Medulla oblongata (tissue), 1 donor: ENCODE data around the gene BOLL.
A peak's percentile ranks its signal among the peaks of the same experiment; 100 is the strongest.
"Not testable (repeated sequence)": the region's sequence is repeated elsewhere in the genome, so short reads cannot be mapped to it uniquely, and the experiment has no call there.

ENCODE experiments used
- DNase-seq: peaks from one replicate; pipeline ENCODE4 v3.0.0-alpha.2; 2015; ENCODE audit errors: extremely low spot score

BOLL gene

GRCh38 chr2:197705912-197706838 lies 78.9 kb downstream of the BOLL start:
- no peak for DNase-seq

GRCh38 chr2:197705121-197705911 lies 79.8 kb downstream of the BOLL start, which contains the start of gene MARS2:
Gene MARS2 (plus strand): TSS chr2:197705369. CDS start chr2:197705406, 37 bp downstream.
- DNase-seq = peak; percentile 88

DNA sequence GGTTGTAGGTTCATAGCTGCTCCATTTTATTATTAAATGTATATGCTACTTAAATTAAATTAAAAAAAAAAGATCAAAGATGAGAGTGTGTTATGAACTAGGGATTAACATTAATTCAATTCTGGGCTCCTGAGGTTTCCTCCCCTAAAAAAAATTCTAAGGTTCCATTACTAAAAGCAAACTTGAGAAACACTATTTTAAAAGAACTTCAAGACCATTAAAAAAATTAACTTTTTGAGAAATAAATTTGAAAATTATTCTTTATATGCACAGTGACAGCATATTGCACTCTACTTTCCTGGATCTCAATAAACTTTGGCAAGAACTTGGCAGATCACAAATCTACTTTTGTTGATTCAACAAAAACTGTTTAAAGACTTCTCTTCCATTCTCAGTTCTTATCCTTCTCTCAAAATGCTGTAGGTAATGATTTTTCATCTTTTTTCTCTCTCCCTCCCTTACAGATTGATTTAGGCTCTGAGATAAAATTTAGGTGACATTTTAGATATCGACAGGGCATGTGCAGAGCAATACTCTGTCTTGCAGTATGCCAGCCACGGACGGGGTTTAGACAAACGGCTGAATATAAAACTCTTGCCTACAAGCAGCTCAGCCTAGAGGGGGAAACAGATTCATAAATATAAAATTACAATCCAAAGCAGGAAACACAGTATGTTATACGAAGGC lies 80.5 kb downstream of the BOLL start:
- no peak for DNase-seq

DNA sequence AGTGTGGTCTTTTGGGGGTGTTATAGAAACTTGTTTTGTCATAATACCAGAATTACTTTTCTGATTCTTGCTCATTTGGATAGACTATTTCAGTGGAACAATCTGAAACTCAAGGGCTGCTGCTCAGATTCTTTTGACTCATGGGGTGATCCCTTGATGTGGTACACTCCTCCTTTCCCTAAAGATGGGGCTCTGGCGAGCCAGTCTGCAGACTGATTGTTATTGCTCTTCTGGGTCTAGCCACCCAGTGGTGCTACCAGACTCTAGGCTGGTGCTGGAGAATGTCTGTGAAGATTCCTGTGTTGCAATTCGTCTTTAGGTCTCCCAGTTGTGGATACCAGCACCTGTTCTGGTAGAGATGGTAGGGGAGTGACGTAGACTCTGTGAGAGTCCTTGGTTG lies 84.2 kb downstream of the BOLL start:
- DNase-seq = no peak

GRCh38 chr2:197699724-197700123 lies 85.4 kb downstream of the BOLL start:
- DNase-seq = not testable (repeated sequence)

DNA sequence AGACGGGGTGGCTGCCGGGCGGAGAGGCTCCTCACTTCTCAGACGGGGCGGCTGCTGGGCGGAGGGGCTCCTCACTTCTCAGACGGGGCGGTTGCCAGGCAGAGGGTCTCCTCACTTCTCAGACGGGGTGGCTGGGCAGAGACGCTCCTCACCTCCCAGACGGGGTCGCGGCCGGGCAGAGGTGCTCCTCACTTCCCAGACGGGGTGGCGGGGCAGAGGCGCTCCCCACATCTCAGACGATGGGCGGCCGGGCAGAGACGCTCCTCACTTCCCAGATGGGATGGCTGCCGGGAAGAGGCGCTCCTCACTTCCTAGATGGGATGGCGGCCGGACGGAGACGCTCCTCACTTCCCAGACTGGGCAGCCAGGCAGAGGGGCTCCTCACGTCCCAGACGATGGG lies 88.5 kb downstream of the BOLL start:
- DNase-seq = not testable (repeated sequence)

DNA sequence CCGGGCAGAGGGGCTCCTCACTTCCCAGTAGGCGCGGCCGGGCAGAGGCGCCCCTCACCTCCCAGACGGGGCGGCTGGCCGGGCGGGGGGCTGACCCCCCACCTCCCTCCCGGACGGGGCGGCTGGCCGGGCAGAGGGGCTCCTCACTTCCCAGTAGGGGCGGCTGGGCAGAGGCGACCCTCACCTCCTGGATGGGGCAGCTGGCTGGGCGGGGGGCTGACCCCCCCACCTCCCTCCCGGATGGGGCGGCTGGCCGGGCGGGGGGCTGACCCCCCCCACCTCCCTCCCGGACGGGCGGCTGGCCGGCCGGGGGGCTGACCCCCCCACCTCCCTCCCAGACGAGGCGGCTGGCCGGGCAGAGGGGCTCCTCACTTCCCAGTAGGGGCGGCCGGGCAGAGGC lies 89.1 kb downstream of the BOLL start:
- not testable (repeated sequence) for DNase-seq

GRCh38 chr2:197695206-197695605 lies 89.9 kb downstream of the BOLL start:
- DNase-seq = not testable (repeated sequence)

DNA sequence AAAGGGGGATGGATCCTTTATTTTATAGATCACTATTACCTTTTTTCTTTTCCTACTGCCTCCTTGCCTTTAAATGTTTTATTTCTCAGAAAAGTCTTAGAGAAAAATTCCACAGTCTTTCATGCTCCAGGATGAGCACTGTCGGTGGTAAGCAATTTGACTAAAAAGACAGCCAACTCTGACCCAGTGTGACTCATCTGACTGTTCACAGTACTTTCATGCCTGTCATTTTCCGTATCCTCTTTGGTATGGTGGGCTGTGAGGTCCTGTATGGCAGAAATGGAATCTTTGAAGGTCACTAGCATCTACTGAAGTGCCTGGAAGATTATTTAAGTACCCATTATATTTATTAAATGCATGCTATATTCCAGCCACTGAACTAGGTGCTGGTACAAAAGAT lies 107.6 kb downstream of the BOLL start:
- no peak for DNase-seq

DNA sequence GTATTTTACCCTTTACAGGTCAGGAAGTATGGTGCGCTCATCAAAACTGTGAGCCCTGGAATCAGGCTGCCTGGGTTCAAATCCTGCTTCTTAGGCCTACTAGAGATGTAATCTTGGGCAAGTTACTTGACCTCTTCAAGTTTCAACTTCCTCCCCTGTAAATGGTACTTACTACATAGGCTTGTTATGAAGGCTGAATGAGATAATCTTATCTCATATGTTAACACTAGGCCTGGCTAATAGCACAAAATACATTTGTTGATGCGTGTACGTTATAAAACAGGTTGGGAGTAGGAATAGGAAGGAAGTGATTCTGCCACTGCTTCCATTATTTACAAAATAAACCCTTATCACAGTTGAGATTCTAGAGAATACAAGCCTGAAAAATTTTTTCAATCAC lies 108.1 kb downstream of the BOLL start:
- no peak for DNase-seq
